Measurements from ENCODE around the gene TKFC. TPM values are rescaled to one million over a fixed set of nuclear protein-coding genes. Genes with fewer than 3 reads are reported as not detected.
"Not testable (repeated sequence)": the region's sequence is repeated elsewhere in the genome, so short reads cannot be mapped to it uniquely, and the experiment has no call there.

TKFC gene
- polyA plus RNA-seq, 1 of the 3 experiments (the other 2 are of a cell fraction): 72.0 TPM

DNA sequence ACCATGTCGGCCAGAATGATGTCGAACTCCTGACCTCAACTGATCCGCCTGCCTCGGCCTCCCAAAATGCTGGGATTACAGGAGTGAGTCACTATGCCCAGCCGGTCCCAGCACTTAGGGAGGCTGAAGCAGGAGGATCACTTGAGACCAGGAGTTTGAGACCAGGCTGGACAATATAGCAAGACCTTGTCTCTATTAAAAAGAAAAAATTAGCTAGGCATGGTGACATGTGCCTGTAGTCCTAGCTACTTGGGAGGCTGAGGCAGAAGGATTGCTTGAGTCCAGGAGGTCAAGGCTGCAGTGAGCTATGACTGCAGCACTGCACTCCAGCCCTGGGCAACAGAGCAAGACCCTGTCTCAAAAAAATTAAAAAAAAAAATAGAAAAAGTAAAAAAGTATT lies 50.8 kb downstream of the TKFC start:
- H3K9ac ChIP-seq; H3F3A ChIP-seq (replicated peaks; ENCODE audit: insufficient read depth); H3K79me2 ChIP-seq (ENCODE audit: insufficient read depth); H3K9me3 ChIP-seq; DNase-seq; H3K27me3 ChIP-seq (ENCODE audit: insufficient read depth); H3K36me3 ChIP-seq (replicated peaks in 1 of 2; ENCODE audit: control insufficient read depth in 1 of 2, insufficient read depth in 2 of 2, low read length in 1 of 2); H3K9me2 ChIP-seq; H4K20me1 ChIP-seq (ENCODE audit: insufficient read depth); H3K4me1 ChIP-seq (ENCODE audit: control insufficient read depth in 1 of 2, insufficient read depth in 2 of 2, low read depth in 1 of 2, low read length in 1 of 2); H3K4me3 ChIP-seq (ENCODE audit: low read depth in 2 of 2, low read length in 1 of 2); H2AFZ ChIP-seq (ENCODE audit: low read depth); H3K4me2 ChIP-seq; H3K27ac ChIP-seq (ENCODE audit: low read depth in 2 of 2, low read length in 1 of 2): not testable (repeated sequence)
- CTCF ChIA-PET: interaction anchor here (1.2 to 8.6 kb wide), 8 partner anchors 9 to 130 kb away, joined by 3 to 300 read pairs (median 26); partner anchors contain the start of genes CYB561A3, DDB1, TKFC and TMEM138
- POLR2A ChIA-PET: interaction anchor here (1.1 to 3.1 kb wide), 4 partner anchors 22 to 50 kb away, joined by 5 to 18 read pairs (median 14); partner anchors contain the start of genes CYB561A3, DDB1, TKFC and TMEM138
- WGBS (ENCODE audit: low lambda C conversion rate): 96% methylated on average over 5 of the region's 5 CpGs

- ChIA-PET POLR2A (interaction anchor here (1.1 to 3.1 kb wide), 6 partner anchors 12 to 51 kb away, joined by 3 to 18 read pairs (median 14); partner anchors contain the start of genes CYB561A3, DDB1, TKFC and TMEM138), CTCF (interaction anchor here (1.1 to 8.6 kb wide), 30 partner anchors 9 to 609 kb away, joined by 3 to 300 read pairs (median 8); partner anchors contain the start of genes CYB561A3, DDB1, TKFC and TMEM138)
- no peaks in the 10 kb centered on the region for H3K27me3 ChIP-seq (ENCODE audit: insufficient read depth)
Measured at GRCh38 chr11:61384271-61385242, 51.5 kb downstream of the TKFC start.

DNA sequence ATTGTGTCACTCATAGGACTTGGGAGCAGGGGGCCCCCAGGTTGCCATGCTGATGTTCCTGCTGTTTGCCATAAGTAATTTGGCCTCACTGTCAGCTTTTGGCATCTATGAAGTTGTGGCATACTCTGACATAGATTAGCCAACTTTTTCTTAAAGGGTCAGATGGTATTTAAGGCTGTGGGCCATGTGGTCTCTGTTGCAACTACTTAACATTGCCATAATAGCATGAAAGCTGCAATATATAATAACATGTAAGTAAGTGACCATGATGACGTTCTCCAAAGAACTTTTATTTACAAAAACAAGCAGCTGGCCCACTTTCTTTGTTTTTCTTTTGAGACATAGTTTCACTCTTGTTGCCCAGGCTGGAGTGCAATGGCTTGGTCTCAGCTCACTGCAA lies 57.1 kb downstream of the TKFC start:
- ChIA-PET CTCF (interaction anchor here (0.6 to 4.8 kb wide), 4 partner anchors 9 to 135 kb away, joined by 3 to 81 read pairs (median 6); partner anchors contain the start of genes DDB1 and TKFC), POLR2A (no interaction called here)
- 82% methylated on average over 1 of the region's 1 CpG for WGBS (ENCODE audit: low lambda C conversion rate)
- TF ChIP-seq, protein P1, sequence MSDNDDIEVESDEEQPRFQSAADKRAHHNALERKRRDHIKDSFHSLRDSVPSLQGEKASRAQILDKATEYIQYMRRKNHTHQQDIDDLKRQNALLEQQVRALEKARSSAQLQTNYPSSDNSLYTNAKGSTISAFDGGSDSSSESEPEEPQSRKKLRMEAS (IDR thresholded peaks at IDR 0.05; ENCODE audit: low read depth): no peak
- no peak for TF ChIP-seq YY1 (IDR thresholded peaks at IDR 0.05; ENCODE audit: low read depth)
- no peak for TF ChIP-seq JUND (IDR thresholded peaks at IDR 0.05)
- TF ChIP-seq ELF1 (IDR thresholded peaks at IDR 0.05): no peak
- TF ChIP-seq TCF12 (IDR thresholded peaks at IDR 0.05): no peak
- TF ChIP-seq SMC3 (IDR thresholded peaks at IDR 0.05; ENCODE audit: low read depth, low read length): no peak
- TF ChIP-seq USF2 (IDR thresholded peaks at IDR 0.05; ENCODE audit: borderline replicate concordance, low read depth, low read length): no peak
- TF ChIP-seq NRF1 (IDR thresholded peaks at IDR 0.05; ENCODE audit: low read depth, low read length): no peak
- TF ChIP-seq POLR2AphosphoS5 (IDR thresholded peaks at IDR 0.05; ENCODE audit: low read depth, low read length): no peak
- no peak for TF ChIP-seq GATA2 (CRISPR knock-in tag; IDR thresholded peaks at IDR 0.05)
- TF ChIP-seq REST (IDR thresholded peaks at IDR 0.05; ENCODE audit: low read depth, low read length): no peak
- TF ChIP-seq, protein P2, sequence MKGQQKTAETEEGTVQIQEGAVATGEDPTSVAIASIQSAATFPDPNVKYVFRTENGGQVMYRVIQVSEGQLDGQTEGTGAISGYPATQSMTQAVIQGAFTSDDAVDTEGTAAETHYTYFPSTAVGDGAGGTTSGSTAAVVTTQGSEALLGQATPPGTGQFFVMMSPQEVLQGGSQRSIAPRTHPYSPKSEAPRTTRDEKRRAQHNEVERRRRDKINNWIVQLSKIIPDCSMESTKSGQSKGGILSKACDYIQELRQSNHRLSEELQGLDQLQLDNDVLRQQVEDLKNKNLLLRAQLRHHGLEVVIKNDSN (IDR thresholded peaks at IDR 0.05; ENCODE audit: borderline replicate concordance, low read depth): no peak

More at GRCh38 chr11:61384271-61385242, 51.5 kb downstream of the TKFC start:
- Histone ChIP-seq H3K27ac (ENCODE audit: low read depth in 2 of 2, low read length in 1 of 2) (no peak overlapping the region), H3K36me3 (replicated peaks in 1 of 2; ENCODE audit: control insufficient read depth in 1 of 2, insufficient read depth in 2 of 2, low read length in 1 of 2) (no peaks in the 10 kb centered on the region), H3K79me2 (ENCODE audit: insufficient read depth) (no peaks in the 10 kb centered on the region), H3K4me3 (ENCODE audit: low read depth in 2 of 2, low read length in 1 of 2) (no peak overlapping the region), H2AFZ (ENCODE audit: low read depth) (no peak overlapping the region), H3K4me1 (ENCODE audit: control insufficient read depth in 1 of 2, insufficient read depth in 2 of 2, low read depth in 1 of 2, low read length in 1 of 2) (no peaks in the 10 kb centered on the region; a peak in 1 of 4 replicates), H3K9me3 (no peaks in the 10 kb centered on the region), H3K4me2 (no peak overlapping the region), H3K9ac (no peak overlapping the region), H4K20me1 (ENCODE audit: insufficient read depth) (no peaks in the 10 kb centered on the region), H3K9me2 (no peaks in the 10 kb centered on the region), H3F3A (replicated peaks; ENCODE audit: insufficient read depth) (no peaks in the 10 kb centered on the region)
- WGBS (ENCODE audit: low lambda C conversion rate): 92% methylated on average over 15 of the region's 15 CpGs
- no peak for DNase-seq
- TF ChIP-seq, protein P2 (IDR thresholded peaks at IDR 0.05; ENCODE audit: borderline replicate concordance, low read depth): no peak
- peak; percentile 34 for TF ChIP-seq RAD21 (IDR thresholded peaks at IDR 0.05; ENCODE audit: low read length)

More for the DNA sequence above, 57.1 kb downstream of the TKFC start:
- Histone ChIP-seq H3K4me1 (ENCODE audit: control insufficient read depth in 1 of 2, insufficient read depth in 2 of 2, low read depth in 1 of 2, low read length in 1 of 2) (peaks cover 0 to 6% of the 10 kb centered on the region in 2 experiments; a peak in 2 of 4 replicates), H3K9ac (no peak overlapping the region), H4K20me1 (ENCODE audit: insufficient read depth) (no peaks in the 10 kb centered on the region), H3K27me3 (ENCODE audit: insufficient read depth) (no peaks in the 10 kb centered on the region), H3K4me3 (ENCODE audit: low read depth in 2 of 2, low read length in 1 of 2) (no peak overlapping the region), H3K79me2 (ENCODE audit: insufficient read depth) (no peaks in the 10 kb centered on the region), H3K27ac (ENCODE audit: low read depth in 2 of 2, low read length in 1 of 2) (no peak overlapping the region), H2AFZ (ENCODE audit: low read depth) (no peak overlapping the region), H3F3A (replicated peaks; ENCODE audit: insufficient read depth) (peaks cover 3% of the 10 kb centered on the region), H3K9me3 (no peaks in the 10 kb centered on the region), H3K4me2 (no peak overlapping the region), H3K36me3 (replicated peaks in 1 of 2; ENCODE audit: control insufficient read depth in 1 of 2, insufficient read depth in 2 of 2, low read length in 1 of 2) (peaks cover 0 to 5% of the 10 kb centered on the region in 2 experiments), H3K9me2 (no peaks in the 10 kb centered on the region)
- DNase-seq: no peak
